HG03175 (cell line): ENCODE data around the gene KRTAP3-1.
"Not testable (repeated sequence)": the region's sequence is repeated elsewhere in the genome, so short reads cannot be mapped to it uniquely, and the experiment has no call there.

Experiments used
- ATAC-seq: cut with Tn5 transposase; IDR thresholded peaks from one replicate; pipeline ENCODE4 v1.9.1; 2021; ENCODE audit warnings: mild to moderate bottlenecking, moderate library complexity; ENCODE audit not compliant: unreplicated experiment

Gene KRTAP3-1

DNA sequence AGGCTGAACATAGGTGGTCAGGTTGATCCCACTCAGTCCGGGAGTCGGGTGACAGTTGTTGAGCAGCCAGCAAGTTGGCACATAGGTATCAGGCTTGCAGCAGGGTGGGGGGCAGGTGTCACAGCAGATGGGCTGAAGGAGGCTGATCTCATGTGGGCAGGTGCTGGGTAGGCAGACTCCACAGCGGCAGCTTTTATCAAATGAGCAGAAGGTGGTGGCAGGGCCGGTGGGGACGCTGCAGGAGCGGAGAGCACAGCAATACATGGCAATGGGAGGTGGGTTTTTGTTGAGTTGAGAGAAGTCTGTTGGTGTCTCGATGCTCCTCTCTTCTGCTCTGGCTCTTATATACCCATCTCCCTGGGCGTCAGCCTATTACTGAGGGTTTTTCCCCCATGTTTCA, at the start of gene KRTAP3-1:
KRTAP3-1 (minus strand) TSS at position 318 of the 400 bp plus-strand sequence; CDS start at position 264, 54 bp downstream.
- no peak for ATAC-seq

DNA sequence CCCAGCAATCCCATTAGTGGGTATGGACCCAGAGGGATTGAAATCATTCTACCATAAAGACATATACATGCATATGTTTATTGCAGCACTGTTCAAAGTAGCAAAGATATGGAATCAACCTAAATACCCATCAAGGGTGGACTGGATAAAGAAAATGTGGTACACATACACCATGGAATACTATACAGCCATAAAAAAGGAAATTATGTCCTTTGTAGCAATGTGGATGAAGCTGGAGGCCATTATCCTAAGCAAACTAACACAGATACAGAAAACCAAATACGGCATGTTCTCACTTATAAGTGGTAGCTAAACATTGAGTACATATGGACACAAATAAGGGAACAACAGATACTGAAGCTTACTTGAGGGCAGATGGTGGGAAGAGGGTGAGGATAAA, 48.6 kb upstream of the KRTAP3-1 start:
- no peak for ATAC-seq

DNA sequence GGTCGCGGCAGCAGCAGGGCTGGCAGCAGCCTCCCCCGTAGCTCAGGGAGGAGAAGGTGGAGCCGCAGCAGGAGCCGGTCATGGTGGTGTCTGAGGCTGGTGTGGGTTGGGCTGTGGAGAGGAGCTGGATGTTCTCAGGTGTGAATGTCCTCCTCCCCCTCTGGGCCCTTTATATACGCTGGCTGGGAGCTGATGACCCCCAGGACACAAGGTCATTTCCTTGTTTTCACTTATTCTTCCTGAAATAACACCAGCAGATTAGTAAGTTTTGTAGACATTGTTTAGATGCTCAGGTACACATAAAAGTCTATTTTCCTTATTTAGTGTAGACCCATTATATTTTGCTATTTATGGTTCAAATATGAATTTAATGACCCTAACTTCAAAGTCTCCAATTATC, 46.2 kb upstream of the KRTAP3-1 start, which contains the start of gene KRTAP2-2:
KRTAP2-2 (minus strand) TSS at position 101 of the 400 bp plus-strand sequence; CDS start at position 82, 19 bp downstream.
- ATAC-seq, result not testable (repeated sequence)

DNA sequence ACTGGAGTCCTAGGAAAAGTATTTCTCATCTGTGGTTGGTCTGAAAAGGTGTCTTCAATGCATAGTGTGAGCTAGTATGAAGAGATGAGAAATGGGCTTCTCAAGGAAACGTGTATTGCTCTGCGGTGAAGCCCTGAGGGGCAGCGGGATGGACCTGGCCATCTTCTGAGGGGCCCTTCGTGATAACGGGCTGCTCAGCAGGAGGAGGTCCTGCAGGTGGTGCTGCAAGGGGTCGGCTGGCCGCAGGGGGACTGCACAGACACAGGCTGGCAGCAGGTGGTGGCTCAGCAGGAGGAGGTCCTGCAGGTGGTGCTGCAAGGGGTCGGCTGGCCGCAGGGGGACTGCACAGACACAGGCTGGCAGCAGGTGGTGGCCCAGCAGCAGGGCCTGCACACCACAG, 45.6 kb upstream of the KRTAP3-1 start:
- ATAC-seq, result not testable (repeated sequence)

DNA sequence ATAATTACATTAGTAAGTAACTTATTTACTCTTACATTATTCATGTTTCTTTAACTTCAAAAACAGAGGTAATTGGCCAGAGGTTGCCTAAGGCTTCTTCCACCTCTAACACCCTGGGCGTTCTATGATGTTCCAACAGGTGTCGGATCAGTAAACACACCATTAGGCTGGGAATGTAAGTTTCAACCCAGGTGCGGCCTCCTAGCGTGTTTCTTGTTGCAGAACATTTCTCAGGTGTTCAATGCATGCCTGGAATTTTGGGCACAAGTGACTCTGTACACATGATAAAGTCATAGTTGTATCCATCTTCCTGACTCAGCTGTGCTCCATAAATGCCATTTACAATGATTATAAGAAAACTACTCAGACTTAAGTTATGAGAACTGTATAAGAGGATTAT, 45.1 kb upstream of the KRTAP3-1 start:
- no peak for ATAC-seq

DNA sequence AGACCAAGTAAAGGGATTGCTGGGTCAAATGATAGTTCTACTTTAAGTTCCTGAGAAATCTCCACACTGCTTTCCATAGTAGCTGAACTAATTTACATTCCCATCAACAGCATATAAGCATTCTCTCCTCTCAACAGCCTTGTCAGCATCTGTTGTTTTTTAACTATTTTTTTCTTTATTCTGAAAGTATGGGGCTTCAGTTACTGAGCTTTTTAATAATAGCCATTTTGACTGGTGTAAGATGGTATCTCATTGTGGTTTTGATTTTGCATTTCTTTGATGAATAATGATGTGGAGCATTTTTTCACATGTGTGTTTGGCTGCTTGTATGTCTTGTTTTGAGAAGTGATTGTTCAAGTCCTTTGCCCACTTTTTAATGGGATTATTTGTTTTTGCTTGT, 43.6 kb upstream of the KRTAP3-1 start:
- no peak for ATAC-seq

DNA sequence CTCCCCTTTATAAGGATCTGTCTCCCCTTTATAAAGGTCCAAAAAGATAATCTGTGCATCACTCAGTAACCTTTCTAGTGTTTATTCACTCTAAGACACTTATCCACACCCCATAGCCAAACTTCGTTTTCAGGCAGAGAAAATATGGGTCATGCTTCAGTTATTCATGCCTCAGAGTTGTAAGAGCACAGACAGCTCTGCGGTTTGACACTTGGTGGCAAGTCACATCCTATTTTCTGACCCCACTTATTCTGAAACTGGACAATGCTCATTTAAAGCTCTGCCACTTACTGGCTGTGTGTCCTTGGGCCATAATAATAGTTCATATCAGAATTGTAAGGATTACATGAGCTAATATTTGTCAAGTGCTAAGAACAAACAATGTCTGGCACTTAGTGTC, 40.2 kb upstream of the KRTAP3-1 start:
- peak; percentile 55 for ATAC-seq

DNA sequence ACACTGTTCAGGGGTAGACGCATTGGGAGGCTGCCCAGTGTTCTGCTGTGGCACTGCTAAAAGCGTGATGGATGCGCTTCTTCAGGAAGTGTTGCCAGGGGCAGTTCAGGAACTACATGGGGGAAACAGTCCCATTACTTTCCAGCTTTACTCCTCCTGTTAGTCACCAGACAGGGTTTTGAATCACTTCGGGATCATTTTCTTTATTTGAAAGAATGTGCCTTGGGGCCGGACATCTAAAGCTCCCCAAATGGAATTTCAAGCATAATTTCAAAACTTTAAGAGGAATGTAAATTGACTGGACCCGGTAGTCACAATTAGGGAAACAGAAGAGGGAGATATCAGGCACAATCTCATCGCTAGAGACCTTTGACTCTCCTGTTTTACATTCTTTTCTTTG, 39.5 kb upstream of the KRTAP3-1 start:
- no peak for ATAC-seq

DNA sequence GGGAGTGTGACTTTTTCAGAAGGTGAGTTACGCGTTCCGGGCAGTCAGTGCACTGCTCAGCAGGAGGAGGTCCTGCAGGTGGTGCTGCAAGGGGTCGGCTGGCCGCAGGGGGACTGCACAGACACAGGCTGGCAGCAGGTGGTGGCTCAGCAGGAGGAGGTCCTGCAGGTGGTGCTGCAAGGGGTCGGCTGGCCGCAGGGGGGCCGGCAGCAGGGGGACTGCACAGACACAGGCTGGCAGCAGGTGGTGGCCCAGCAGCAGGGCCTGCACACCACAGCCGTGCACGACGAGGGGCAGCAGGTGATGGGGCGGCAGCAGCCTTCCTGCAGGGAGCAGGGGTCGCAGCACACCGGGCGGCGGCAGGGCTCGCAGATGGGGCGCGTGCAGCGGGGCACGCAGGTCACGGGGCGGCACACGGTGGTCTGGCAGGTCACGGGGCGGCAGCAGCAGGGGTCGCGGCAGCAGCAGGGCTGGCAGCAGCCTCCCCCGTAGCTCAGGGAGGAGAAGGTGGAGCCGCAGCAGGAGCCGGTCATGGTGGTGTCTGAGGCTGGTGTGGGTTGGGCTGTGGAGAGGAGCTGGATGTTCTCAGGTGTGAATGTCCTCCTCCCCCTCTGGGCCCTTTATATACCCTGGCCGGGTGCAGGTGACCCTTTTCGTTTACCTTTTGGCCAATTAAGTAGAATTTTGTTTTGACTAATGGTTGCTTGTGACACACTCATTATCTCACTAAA, 38.0 kb upstream of the KRTAP3-1 start, which contains the start of gene KRTAP2-1:
KRTAP2-1 (minus strand) TSS at position 582 of the 731 bp plus-strand sequence; CDS start at position 533, 49 bp downstream.
- ATAC-seq, result not testable (repeated sequence)

DNA sequence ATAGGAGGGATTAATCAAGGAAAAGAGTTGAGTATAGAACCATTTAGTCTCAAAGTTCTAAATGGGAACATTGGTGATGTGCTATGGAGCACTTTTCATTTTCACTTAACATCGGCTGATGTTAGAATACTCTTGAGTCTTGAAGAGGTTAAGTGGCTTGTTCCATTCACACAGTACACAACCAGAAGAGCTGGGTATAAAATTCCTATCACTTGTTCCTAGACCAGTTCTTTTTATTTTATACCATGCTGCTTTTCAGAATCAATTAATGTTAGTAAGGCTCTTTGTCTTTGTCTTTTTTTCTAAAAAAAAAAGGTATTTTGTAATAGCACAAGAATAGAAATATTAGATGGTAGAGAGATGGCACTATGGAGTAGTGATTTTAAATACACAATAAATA, 34.0 kb upstream of the KRTAP3-1 start:
- no peak for ATAC-seq

DNA sequence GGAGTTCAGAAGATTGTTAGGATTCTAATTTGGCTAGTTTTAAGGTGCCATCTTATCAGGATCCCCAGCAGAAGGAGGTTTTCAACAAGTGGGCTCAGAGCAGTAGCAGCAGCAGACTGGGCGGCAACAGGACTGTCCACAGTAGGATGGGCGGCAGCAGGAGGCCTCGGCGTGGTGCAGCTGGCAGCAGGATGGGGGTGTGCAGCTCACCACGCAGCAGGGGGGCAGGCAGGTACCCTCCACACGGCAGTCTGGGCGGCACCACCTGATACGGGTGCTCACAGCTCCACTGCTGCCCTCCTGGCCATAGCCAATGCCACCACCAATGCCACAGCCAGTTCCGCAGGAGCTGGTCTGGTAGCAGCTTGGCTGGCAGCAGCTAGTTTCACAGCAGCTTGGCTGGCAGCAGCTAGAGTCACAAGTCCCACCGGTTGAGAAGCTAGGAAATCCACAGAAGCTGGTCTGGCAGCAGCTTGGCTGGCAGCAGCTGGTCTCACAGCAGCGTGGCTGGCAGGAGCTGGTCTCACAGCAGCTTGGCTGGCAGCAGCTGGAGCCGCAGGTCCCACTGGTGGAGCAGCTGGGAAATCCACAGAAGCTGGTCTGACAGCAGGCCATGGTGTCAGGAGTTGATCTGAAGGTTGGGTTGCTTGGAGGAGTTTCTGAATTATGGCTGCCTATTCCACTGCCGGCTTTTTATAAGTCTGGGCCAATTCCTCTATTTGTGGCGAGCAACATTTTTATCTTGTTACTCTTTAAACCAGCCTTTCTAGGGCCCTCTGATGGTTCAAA, 32.0 kb upstream of the KRTAP3-1 start, which contains the start of gene KRTAP1-1:
KRTAP1-1 (minus strand) TSS at position 668 of the 789 bp plus-strand sequence; CDS start at position 615, 53 bp downstream.
- ATAC-seq, result not testable (repeated sequence)

DNA sequence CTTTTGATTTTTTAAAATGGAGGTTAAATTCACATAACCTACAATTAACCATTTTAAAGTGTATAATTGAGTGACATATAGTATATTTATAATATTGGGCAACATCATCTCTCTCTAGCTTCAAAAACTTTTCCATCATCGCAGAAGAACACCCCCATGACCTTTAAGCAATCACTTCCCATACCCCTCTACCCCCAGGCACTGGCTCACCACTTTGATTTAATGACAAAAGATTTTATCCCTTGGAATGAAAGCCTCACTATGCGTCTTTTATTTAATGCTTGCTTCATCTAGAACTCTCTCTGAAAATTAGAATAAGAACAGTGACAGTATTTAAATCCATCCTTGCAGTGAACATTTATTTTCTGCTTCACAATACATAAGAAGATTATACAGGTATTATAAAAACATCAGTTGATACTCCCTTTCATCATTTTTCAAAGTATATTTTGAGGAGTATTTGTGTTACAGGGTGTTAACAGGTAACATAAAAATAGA, 29.0 kb upstream of the KRTAP3-1 start:
- ATAC-seq, result no peak

DNA sequence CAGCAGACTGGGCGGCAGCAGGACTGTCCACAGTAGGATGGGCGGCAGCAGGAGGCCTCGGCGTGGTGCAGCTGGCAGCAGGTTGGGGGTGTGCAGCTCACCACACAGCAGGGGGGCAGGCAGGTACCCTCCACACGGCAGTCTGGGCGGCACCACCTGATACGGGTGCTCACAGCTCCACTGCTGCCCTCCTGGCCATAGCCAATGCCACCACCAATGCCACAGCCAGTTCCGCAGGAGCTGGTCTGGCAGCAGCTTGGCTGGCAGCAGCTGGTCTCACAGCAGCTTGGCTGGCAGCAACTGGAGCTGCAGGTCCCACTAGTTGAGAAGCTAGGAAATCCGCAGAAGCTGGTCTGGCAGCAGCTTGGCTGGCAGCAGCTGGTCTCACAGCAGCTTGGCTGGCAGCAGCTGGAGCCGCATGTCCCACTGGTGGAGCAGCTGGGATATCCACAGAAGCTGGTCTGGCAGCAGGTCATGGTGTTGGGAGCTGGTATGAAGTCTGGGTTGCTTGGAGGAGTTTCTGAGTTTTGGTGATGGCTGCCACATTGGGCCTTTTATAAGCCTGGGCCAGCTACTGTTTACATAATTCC, 25.5 kb upstream of the KRTAP3-1 start, which contains the start of gene KRTAP1-3:
KRTAP1-3 (minus strand) TSS at position 529 of the 590 bp plus-strand sequence; CDS start at position 476, 53 bp downstream.
- not testable (repeated sequence) for ATAC-seq

DNA sequence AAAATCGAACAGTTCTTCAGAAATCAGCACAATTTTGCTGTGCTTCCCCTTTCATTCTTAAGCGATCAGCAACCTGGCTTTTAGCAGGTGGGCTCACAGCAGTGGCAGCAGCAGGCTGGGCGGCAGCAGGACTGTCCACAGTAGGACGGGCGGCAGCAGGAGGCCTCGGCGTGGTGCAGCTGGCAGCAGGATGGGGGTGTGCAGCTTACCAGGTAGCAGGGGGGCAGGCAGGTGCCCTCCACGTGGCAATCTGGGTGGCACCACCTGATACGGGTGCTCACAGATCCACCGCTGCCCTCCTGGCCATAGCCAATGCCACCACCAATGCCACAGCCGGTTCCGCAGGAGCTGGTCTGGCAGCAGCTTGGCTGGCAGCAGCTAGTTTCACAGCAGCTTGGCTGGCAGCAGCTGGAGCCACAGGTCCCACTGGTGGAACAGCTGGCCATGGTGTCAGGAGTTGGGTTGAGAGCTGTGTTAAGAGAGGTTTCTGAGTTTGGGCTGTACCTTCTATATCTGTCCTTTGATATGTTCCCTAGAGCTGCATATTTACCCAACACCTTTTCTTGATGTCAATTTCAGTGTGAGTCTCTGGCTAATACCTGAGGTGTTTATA, 20.8 kb upstream of the KRTAP3-1 start, which contains the start of gene KRTAP1-4:
KRTAP1-4 (minus strand) TSS at position 563 of the 613 bp plus-strand sequence; CDS start at position 446, 117 bp downstream.
- no peak for ATAC-seq

DNA sequence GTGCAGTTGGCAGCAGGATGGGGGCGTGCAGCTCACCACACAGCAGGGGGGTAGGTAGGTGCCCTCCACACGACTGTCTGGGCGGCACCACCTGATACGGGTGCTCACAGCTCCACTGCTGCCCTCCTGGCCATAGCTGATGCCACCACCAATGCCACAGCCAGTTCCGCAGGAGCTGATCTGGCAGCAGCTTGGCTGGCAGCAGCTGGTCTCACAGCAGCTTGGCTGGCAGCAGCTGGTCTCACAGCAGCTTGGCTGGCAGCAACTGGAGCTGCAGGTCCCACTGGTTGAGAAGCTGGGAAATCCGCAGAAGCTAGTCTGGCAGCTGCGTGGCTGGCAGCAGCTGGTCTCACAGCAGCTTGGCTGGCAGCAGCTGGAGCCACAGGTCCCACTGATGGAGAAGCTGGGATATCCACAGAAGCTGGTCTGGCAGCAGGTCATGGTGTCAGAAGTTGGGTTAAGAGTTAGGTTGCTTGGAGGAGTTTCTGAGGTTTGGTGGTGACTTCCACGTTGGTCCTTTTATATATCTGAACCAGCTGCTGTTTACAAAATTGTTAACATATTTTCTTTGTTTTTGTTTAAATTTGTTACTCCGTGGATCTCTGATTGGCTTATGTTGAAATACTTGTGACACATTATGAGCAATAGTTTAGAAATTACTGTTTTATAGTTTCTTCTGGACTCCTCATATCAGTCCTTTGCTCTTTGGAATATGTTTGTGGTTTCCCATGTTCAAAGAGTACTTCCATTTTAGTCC, 18.0 kb upstream of the KRTAP3-1 start, which contains the start of gene KRTAP1-5:
KRTAP1-5 (minus strand) TSS at position 494 of the 757 bp plus-strand sequence; CDS start at position 441, 53 bp downstream.
- no peak for ATAC-seq

DNA sequence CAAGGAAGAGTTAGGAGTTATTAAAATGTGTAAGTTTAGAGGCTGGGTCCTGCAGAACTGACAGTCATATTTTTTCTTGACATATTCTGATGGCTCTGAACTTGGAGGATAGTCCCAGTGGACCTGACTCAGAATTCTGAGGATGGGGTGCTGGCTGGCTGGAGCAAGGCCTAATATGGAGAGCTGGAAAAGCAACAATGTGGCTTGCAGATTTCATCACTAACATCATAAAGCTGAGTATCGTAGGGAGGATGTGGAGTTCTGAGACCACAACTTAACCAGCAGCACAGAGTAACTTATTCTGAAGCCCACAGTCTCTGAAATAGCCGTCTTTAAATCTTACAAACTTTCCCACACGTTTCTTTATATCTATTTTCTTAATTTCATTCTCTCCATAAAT, 15.8 kb upstream of the KRTAP3-1 start:
- no peak for ATAC-seq

DNA sequence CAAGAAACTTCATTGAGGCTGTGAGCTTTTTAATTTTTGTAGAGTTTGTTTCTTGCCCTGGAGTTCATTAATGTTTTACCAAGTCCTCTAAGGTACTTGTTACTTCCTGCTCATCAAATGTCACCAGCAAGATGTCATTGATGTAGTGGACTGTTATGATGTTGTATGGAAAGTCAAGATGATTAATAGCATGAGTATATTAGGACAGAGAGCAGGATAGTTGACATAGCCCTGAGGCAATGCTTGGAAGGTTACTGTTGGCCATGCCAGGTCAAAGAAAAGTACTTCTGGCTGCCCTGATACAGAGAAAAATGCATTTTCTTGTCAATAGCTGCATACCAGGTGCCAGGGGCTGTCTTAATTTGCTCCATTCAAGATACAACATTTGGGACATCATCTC, 11.4 kb upstream of the KRTAP3-1 start:
- ATAC-seq, result no peak

DNA sequence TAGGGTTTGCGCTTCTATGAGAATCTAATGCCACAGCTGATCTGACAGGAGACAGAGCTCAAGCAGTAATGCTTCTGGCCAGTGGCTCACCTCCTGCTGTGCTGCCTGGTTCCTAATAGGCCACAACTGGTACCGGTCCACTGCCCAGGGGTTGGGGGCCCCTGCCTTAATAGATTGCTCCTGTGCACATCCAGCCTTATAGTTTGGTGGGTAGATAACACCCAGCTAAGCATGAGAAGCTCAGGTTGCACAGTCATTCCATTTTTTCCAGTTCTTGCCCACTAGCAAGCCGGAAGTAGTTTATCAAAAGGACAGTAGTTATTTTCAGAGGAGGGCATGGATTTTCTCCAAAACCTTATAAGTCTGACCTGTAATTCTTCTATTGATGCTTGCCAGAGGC, 10.5 kb upstream of the KRTAP3-1 start:
- ATAC-seq, result no peak

DNA sequence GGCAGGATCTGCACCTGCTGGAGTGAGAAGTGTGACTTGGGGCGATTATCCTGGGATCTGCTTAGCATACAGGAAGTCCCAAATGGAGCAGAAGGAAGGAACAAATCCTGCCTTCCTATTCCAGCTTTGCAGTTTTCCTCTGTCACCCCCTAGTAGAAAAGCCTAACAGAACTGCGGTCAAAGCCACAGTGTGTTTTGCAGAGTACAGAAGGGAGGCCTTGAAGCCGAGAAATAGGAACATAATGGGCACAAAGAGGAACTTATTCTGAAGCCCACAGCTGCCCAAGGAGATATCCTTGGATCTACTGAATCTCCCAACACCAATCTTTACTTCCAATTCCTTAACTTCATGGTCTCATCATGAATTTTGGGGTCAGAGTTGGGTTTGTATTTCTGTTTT, 9.6 kb upstream of the KRTAP3-1 start:
- ATAC-seq, result no peak
